Vagina (tissue), 2 donors: ENCODE measurements around the gene RHNO1.

Source experiments
- CTCF ChIP-seq, 3 experiments: fragments of 450-650 bp in 2 of 3; fragments of 200-600 bp in 1 of 3; sonication (generic) in 1 of 3; IDR thresholded peaks; one replicate each; pipeline ENCODE4 v1.5.1; 2017 to 2019; ENCODE audit warnings: antibody characterized with exemption in 3 of 3, mild to moderate bottlenecking in 2 of 3, moderate library complexity in 2 of 3
- POLR2A ChIP-seq, 2 donors: fragments of 450-650 bp; IDR thresholded peaks; one replicate each; pipeline ENCODE4 v1.6.1; 2017; ENCODE audit warnings: antibody characterized with exemption in 2 of 2, mild to moderate bottlenecking in 2 of 2, moderate library complexity in 2 of 2

DNA sequence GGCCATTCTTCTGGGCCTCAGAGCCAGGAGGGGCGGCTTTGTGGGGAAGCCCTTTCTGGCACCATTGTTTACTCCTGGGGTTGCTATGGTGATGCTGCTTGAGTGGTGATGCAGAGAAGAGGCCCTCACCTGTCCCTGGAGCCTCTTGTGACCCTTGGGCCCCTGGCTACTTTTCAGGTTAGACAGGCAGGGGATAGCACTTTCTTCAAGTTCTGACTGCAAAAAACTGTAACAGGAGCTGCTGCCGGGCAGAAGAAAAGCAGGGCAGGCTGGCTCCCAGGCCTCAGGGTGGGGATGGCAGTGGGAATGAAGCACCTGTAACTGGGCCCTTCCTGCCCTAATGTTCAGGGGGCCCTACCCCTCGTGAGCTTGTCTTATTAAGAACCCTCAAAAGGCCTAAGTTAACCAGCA is 20.0 kb upstream of the RHNO1 start, which contains the start of gene TEX52:
- TF ChIP-seq CTCF (IDR thresholded peaks at IDR 0.05) (no peak), POLR2A (IDR thresholded peaks at IDR 0.05) (no peak)
